H1 (cell line): ENCODE measurements around the gene NMRAL1. TPM values are rescaled to one million over a fixed set of nuclear protein-coding genes. Genes with fewer than 3 reads are reported as not detected.

Experiments
- BCL11A ChIP-seq, 2 experiments: IDR thresholded peaks; one replicate each; pipeline ENCODE4 v1.6.1; 2011; ENCODE audit warnings: low read depth in 2 of 2, low read length in 2 of 2, mild to moderate bottlenecking in 2 of 2
- EP300 ChIP-seq, 2 experiments: IDR thresholded peaks; 1 replicate in 1 of 2; 2 replicates in 1 of 2; pipeline ENCODE4 v1.6.1; 2011 to 2012; ENCODE audit warnings: low read depth in 2 of 2, low read length in 2 of 2, mild to moderate bottlenecking in 2 of 2, borderline replicate concordance in 1 of 2, inconsistent platforms in 1 of 2, moderate library complexity in 1 of 2
- SIX5 ChIP-seq: IDR thresholded peaks from 2 replicates; pipeline ENCODE4 v1.6.1; 2011; ENCODE audit warnings: mild to moderate bottlenecking, low read depth, low read length
- TAF1 ChIP-seq: IDR thresholded peaks from 2 replicates; pipeline ENCODE4 v1.6.1; 2011; ENCODE audit warnings: mild to moderate bottlenecking, low read depth, low read length
- TCF12 ChIP-seq: IDR thresholded peaks from 2 replicates; pipeline ENCODE4 v1.6.1; 2011; ENCODE audit warnings: low read depth, mild to moderate bottlenecking, low read length
- polyA plus RNA-seq, 7 experiments: library from polyadenylated mRNA; depleted of rRNA in 3 of 7; stranded (reverse) in 5 of 7; unstranded in 2 of 7; fragments of >200 nt in 5 of 7; fragments of 200-250 nt in 2 of 7; gene quantifications; 1 replicate in 5 of 7; 2 replicates in 1 of 7; 4 replicates in 1 of 7; pipeline versions ENCODE4 v1.2.1 to v1.2.3, GENCODE V29; 2011 to 2013; ENCODE audit warnings: missing spikeins in 2 of 7, mixed read lengths in 2 of 7
- total RNA-seq: library from RNA; stranded (reverse); fragmentation: NEBNext Ultra II Directional; extraction: Animal tissue kit (Norgen Biotek cat#: 25700); gene quantifications from 2 replicates; pipeline ENCODE4 v1.2.1, GENCODE V29; 2021
- TF ChIP-seq, protein P1 (sequence below): IDR thresholded peaks from 2 replicates; pipeline ENCODE4 v1.6.1; 2012; ENCODE audit warnings: low read length, inconsistent platforms

NMRAL1 gene
- total and polyA plus RNA-seq, 2 of the 8 experiments (the other 6 are each of a cell fraction or from before 2014, with no cell fraction given) = 66.8 to 143 TPM

DNA sequence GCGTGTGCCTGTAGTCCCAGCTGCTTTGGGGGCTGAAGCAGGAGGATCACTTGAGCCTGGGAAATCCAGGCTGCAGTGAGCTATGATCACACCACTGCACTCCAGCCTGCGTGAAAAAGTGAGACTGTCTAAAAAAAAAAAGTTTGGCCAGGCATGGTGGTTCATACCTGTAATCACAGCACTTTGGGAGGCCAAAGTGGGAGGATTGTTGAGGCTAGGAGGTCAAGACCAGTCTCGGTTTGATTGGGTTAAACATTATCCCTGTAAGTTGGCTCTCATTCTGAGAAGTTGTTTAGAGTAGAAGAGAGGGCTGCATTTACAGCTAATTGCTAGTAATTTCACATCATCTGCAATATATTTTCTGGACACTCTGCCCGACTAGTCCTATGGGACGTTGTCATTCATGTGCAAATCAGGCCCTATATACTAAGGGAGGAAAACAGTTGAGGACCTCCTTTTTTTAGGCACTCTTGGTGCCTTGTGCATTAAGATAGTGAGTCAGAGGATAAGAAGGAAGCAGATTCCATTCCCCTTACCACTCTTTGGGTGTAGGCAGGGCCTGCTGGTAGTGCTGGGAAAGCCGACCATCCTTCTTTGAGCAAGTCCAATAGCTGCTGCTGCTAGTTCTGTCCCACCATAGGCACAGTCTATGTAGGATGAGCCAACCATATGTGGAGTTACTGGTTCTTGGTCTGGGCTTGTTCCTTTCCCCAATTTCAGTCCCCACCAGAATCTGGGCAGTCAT, 20.5 kb upstream of the NMRAL1 start (continued):
- TF ChIP-seq EP300 (IDR thresholded peaks at IDR 0.05; ENCODE audit: borderline replicate concordance in 1 of 2, low read depth in 2 of 2, low read length in 2 of 2) (no peak), BCL11A (IDR thresholded peaks at IDR 0.05; ENCODE audit: low read depth in 2 of 2, low read length in 2 of 2) (no peak), TAF1 (no peak), SIX5 (no peak), TCF12 (no peak)
- TF ChIP-seq, protein P1, sequence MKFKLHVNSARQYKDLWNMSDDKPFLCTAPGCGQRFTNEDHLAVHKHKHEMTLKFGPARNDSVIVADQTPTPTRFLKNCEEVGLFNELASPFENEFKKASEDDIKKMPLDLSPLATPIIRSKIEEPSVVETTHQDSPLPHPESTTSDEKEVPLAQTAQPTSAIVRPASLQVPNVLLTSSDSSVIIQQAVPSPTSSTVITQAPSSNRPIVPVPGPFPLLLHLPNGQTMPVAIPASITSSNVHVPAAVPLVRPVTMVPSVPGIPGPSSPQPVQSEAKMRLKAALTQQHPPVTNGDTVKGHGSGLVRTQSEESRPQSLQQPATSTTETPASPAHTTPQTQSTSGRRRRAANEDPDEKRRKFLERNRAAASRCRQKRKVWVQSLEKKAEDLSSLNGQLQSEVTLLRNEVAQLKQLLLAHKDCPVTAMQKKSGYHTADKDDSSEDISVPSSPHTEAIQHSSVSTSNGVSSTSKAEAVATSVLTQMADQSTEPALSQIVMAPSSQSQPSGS = no peak
- TF ChIP-seq, all 59 proteins: peak for 0
